HG02763 (cell line): ENCODE data around the gene AMER3.

Source experiments
- ATAC-seq: cut with Tn5 transposase; IDR thresholded peaks from one replicate; pipeline ENCODE4 v1.9.1; 2021; ENCODE audit warnings: mild to moderate bottlenecking, moderate library complexity; ENCODE audit not compliant: unreplicated experiment

The AMER3 gene

GRCh38 chr2:130754811-130755210 is 529 bp upstream of the AMER3 start:
- ATAC-seq: no peak

- no peak for ATAC-seq
Measured at GRCh38 chr2:130756053-130756873, 923 bp downstream of the AMER3 start.

- ATAC-seq: no peak
Measured at GRCh38 chr2:130756874-130757668, 1.7 kb downstream of the AMER3 start.

DNA sequence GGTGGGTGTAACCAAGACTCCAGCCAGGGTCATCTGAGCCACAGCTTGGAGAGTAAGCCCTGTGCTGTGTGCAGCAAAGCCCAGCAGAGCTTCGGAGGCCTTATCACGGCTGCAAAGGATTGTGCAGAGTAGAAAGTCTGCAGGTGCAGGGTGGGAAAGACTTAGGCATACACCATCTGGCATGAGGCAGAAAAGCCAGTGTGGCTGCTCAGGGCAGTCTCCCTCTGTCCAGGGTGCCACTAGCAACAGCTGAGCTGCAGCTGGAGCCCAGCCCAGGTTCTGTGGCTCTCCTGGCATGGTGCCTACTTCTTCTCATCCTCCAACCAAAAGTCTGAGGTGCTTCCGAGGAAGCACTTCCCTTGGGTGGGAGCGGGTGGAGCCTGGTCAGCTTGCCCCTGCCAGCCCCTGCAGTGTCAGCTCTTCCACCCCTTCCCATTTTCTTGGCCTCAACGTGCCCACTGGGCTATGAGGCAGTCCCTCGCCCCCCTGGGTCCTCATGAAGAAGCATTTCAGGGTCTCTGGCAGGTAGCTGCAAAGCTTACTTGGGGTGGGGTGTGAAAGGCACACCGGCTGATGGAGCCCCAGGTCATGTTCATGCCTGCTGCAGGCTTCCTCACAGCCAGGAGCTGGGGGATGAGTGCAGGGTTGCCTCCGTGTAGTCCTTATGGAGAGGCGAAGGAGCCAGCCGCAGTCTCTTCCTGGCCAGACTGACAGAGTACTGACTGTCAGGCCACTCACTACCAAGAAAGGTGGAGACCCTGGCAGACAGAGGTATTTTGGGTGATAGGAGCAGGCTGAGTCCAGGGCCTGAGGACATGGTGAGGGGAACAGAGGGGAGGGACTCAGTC is 4.8 kb downstream of the AMER3 start:
- no peak for ATAC-seq

GRCh38 chr2:130760754-130761751 is 5.7 kb downstream of the AMER3 start:
- no peak for ATAC-seq

DNA sequence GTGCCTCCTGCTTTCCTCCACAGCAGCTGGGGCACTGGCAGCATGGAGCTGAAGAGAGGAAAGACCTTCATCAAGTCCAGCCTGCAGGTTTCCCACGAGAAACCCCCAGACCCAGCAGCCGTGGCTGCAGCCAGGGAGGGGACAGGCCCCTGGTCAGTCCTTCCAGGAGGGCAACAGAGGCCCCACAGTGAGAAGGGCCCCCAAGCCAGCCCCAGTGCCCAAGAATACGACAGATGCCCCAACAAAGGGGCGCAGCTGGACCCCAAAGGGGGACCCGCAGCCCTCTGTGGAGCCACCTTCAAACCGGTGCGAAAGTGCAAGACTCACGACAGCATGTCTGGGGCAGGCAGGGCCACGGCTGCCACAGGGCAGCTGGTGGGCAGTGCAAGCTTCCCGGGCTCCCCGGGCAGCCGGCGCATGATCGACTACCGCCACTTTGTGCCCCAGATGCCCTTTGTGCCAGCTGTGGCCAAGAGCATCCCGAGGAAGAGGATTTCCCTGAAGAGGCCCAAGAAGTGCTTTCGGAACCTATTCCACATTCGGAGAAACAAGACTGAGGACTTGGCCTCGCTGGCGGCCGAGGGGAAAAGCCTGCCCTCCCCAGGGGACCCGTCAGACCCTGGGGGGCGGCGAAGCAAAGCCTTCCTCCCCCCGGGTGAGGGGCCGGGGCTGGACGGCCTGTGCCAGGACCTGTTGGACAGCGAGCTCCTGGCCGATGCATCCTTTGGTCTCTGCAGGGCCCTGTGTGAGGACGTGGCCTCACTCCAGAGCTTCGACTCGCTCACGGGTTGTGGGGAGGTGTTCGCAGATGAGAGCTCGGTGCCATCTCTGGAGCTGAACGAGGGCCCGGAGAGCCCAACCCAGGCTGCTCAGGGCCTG is 6.9 kb downstream of the AMER3 start:
- ATAC-seq: no peak

DNA sequence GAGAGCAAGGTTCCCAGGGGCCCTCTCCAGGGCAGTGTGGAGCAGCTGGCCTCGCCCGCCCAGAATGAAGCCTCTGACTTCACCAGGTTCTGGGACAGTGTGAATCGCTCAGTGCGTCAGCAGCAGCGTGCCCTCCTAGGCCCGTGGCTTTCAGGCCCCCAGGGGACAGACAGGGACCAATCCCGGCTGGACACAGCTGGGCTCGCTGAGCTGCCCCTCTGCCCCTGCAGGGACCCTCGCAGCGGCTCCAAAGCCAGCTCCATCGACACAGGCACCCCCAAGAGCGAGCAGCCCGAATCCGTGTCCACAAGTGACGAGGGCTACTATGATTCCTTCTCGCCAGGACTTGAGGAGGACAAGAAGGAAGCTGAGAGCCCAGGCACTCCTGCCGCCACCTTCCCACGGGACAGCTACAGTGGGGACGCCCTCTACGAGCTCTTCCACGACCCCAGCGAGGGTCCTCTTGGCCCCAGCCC is 7.6 kb downstream of the AMER3 start:
- no peak for ATAC-seq

DNA sequence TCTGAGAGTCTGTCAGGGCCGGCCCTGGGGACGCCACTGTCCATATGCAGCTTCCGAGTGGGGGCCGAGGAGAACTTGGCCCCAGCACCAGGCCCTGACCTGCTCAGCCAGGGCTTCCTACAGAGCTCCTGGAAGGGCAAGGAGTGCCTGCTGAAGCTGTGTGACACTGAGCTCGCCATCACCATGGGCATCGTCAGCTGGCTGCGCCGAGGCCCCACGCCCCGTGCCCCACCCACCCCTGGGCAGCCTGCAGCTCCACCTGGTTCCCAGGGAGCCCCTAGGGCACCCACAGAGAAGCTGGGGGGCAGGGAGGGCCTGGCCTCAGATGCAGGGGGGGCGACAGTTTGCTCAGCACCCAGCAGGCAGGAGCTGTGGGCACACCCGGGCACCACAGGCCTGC is 8.1 kb downstream of the AMER3 start:
- no peak for ATAC-seq

DNA sequence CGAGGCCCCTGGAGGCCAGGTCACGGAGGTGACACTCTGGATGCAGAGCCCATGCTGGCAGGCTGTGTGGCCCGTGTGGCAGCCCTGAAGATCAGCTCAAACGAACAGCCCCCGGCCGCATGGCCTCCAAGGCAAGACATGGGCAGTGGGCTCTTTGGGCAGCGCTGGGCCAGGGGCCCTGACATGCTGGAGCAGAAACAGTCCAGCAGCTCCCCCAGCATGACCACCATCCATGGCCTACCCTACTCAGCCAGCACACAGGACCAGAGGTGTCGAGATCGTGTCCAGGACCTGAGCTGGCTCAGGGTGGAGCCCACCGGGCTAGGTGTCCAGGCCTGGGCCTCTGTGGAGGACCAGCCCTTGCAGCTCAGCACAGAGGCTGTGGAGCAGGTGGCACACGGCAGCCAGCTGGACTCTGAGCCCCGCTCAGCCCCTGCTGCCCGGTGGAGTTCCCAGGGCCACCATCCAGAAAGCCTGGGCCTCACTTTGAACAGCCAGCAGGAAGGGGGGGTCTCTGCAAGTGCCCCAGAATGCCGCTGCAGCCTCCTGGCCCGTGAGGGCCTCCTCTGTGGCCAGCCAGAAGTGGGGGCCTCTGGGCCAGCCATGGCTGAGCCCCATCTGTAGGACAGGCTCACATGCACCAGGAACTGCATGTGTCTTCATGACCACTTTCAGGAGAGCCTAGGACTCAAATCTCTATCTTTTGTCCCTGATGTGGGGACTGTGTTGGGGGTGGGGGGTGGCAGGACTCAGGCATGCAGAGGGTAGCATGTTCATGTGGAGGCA is 8.9 kb downstream of the AMER3 start:
- no peak for ATAC-seq

DNA sequence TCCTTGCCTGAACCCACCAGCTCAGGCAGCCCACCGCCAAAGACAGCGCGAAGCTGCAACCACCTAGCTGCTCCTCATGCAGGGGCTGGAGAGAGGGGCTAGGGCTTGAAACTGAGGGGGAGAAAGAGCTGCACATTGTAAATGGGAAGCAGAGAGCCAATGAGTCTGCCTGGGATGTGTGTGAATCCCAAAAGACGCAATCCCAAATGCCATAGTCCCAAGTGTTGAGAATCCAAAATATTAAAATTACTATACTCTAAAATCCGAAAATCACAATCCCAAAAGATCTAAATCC is 9.4 kb downstream of the AMER3 start:
- no peak for ATAC-seq

DNA sequence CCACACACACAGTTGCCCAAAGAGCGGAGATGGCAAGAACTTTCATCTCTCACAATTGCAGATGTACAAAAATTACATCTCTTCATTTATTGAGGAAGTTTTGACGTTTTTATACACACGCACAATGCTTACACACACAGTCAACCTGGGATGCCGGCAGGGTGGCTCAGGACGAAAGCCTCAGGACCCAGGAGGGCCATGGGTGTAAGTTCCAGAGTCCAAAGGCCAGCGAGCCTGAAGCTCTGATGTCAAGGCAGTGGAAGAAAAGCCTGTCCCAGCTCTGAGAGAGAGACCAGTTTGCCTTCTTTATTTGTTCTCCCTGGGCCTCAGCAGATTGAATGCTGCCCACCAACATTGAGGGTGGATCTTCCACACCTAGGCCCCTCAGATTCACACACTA is 10.1 kb downstream of the AMER3 start:
- no peak for ATAC-seq

DNA sequence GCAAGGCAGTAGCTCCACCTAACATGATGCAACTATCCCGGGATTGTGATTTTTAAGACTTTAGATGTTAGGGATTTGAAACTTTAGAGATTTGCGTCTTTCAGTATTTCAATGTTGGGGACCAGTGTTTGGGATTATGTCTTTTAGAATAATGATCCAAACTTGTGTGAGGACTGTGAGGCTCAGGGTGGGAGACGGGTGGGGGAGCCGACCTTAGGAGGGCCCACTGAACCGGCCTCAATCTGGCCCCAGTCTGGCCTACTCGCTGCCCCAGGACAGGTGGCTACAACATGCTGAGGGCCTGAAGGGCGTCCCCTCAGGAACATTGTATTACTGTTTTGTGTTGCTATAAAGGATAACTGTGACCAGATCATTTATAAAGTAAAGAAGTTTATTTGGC is 10.7 kb downstream of the AMER3 start:
- ATAC-seq: no peak

GRCh38 chr2:130766711-130767407 is 11.5 kb downstream of the AMER3 start:
- ATAC-seq: no peak

GRCh38 chr2:130767408-130767775 is 12.1 kb downstream of the AMER3 start:
- no peak for ATAC-seq

- no peak for ATAC-seq
Measured at GRCh38 chr2:130768191-130768855, 13.0 kb downstream of the AMER3 start.

DNA sequence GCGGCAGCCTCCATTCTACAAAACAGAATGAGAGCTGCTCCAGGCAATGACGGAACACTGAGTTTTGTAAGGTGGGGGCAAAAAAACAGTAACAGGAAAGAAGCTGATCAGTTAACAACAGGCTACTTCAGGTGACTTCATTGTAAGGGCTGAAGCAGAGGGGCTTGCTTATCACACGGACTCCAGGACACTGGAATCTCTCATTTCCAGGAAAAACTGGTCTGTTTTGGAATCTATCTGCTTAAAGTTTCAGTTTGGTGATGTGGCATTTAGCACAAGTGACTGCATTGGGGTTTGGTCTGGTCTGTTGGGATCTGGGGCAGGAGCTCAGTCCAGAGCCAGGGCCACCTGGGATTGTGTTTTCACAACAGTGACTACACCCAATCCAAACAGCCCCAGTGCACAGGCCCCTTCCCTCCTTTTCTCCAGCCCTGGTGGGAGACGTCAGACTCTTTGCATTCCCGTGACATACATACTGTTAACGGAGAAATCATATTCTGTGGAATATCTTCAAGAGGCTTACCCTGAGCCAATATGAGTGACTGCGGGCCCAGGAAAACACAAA is 14.1 kb downstream of the AMER3 start:
- no peak for ATAC-seq

- no peak for ATAC-seq
Measured at GRCh38 chr2:130776550-130776949, 21.2 kb downstream of the AMER3 start.
